Measurements from ENCODE around the gene ATL2.

- TF ChIP-seq CTCF (IDR thresholded peaks at IDR 0.05): no peak
- TF ChIP-seq POLR2A (IDR thresholded peaks at IDR 0.05): no peak
Measured at GRCh38 chr2:38271697-38272096, 105.4 kb downstream of the ATL2 start.
